ENCODE measurements around the gene KIRREL1.

DNA sequence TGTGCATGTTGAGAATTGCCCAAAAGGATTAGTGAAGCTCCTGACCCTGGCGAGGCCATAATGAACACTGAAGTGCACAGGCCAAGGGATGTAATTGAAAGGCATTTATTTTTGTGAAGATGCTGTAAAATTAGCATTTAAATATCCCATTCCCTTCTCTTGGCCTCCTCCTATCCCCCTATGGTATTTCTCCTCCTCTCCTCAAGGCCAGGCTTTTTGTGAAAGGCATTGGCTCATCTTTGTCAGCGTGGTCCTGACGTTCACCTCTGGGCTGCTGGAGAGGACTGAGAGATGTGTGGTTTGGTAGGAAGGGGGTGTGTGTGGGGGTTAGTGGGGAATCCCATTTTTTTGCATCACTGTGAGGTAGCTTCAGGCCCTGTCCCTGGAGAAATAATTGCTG, 105.7 kb downstream of the KIRREL1 start:
- TF ChIP-seq, protein P1, sequence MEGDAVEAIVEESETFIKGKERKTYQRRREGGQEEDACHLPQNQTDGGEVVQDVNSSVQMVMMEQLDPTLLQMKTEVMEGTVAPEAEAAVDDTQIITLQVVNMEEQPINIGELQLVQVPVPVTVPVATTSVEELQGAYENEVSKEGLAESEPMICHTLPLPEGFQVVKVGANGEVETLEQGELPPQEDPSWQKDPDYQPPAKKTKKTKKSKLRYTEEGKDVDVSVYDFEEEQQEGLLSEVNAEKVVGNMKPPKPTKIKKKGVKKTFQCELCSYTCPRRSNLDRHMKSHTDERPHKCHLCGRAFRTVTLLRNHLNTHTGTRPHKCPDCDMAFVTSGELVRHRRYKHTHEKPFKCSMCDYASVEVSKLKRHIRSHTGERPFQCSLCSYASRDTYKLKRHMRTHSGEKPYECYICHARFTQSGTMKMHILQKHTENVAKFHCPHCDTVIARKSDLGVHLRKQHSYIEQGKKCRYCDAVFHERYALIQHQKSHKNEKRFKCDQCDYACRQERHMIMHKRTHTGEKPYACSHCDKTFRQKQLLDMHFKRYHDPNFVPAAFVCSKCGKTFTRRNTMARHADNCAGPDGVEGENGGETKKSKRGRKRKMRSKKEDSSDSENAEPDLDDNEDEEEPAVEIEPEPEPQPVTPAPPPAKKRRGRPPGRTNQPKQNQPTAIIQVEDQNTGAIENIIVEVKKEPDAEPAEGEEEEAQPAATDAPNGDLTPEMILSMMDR (IDR thresholded peaks at IDR 0.05): no peak
- TF ChIP-seq POLR2A (IDR thresholded peaks at IDR 0.05) (no peak), POLR2AphosphoS5 (IDR thresholded peaks at IDR 0.05) (no peak), EP300 (IDR thresholded peaks at IDR 0.05; ENCODE audit: low read depth) (no peak)

All from transverse colon (tissue), 4 donors.